ENCODE data around the gene CLIP2.

- TF ChIP-seq REST (IDR thresholded peaks at IDR 0.05; ENCODE audit: insufficient read depth in 1 of 2, low read depth in 2 of 2, low read length in 2 of 2) = no peak
- TF ChIP-seq SIN3A (IDR thresholded peaks at IDR 0.05; ENCODE audit: borderline replicate concordance, insufficient read depth, low read length) = no peak
Observed at GRCh38 chr7:74403521-74404387, 114.5 kb downstream of the CLIP2 start.
